A549 (cell line): ENCODE measurements around the gene TMEM167A.

ENCODE experiments used
- EP300 ChIP-seq, 2 experiments: fragments of >200 bp; sonication (Bioruptor Twin); formaldehyde crosslinking; IDR thresholded peaks; 2 replicates in 1 of 2; 3 replicates in 1 of 2; pipeline ENCODE4 v1.6.1; 2016 to 2017
- HEYL ChIP-seq: fragments of 250-450 bp; sonication (Bioruptor Pico); IDR thresholded peaks from 2 replicates; pipeline ENCODE4 v1.8.0; 2021; ENCODE audit warnings: mild to moderate bottlenecking, moderate library complexity
- KDM1A ChIP-seq: fragments of 200-600 bp; sonication (generic); IDR thresholded peaks from 2 replicates; pipeline ENCODE4 v1.6.1; 2016; ENCODE audit warnings: low read depth, mild to moderate bottlenecking
- KDM5A ChIP-seq: fragments of 200-600 bp; sonication (generic); IDR thresholded peaks from 2 replicates; pipeline ENCODE4 v1.6.1; 2016; ENCODE audit warnings: antibody characterized with exemption, mild to moderate bottlenecking
- POLR2A ChIP-seq: IDR thresholded peaks from 2 replicates; pipeline ENCODE4 v1.6.1; 2012; ENCODE audit warnings: mild to moderate bottlenecking, low read length
- RAD21 ChIP-seq, 2 experiments: fragments of >200 bp in 1 of 2; sonication (Bioruptor Twin) in 1 of 2; formaldehyde crosslinking in 1 of 2; IDR thresholded peaks in 1 of 2; conservative IDR thresholded peaks in 1 of 2; 2 replicates in 1 of 2; 3 replicates in 1 of 2; pipeline ENCODE4 v1.6.1; 2012 to 2018; ENCODE audit warnings: inconsistent platforms in 1 of 2
- RCOR1 ChIP-seq: fragments of 150-350 bp; IDR thresholded peaks from 2 replicates; pipeline ENCODE4 v1.6.1; 2014; ENCODE audit warnings: antibody characterized with exemption, low read length, low read depth
- TF ChIP-seq, protein P1 (sequence below): fragments of >200 bp; sonication (Bioruptor Twin); formaldehyde crosslinking; IDR thresholded peaks from 3 replicates; pipeline ENCODE4 v1.5.1; 2016
- TF ChIP-seq, protein P2 (sequence below): fragments of >200 bp; sonication (Bioruptor Twin); formaldehyde crosslinking; IDR thresholded peaks from 3 replicates; pipeline ENCODE4 v1.6.1; 2016

DNA sequence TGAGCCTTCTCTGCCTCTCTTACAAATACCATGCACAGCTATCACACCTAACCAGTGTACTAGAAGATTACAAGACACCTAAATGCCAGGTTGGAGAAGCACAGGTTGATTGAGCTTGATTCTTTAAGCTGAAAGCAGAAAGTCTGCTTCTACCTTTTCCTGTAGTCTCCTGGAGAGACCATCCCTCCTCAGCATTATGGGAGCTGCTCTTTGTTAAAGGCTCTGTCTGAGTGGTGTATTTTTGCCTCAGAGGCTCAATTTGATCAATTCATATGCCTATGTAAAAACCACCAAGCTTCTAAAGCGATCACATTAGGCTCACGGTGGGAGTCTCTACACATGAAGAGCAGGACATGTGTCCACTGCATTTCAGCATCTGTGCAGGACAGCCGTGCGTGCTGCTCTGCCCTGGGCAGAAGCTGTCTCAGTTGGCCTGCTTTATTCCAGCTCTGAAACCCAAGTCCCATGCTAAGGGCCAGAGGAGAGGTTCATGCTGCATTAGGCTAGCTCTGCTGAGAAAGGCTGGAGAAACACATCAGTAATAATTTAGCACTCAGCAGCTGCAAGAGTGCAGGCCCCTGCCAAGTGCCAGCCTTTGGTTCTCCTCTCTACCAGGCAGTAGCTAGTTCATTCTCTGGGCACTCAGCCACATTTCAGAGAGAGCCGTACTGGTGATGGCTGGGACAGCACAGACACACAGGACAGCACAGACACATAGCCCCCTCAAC, 41.7 kb downstream of the TMEM167A start:
- no peak for TF ChIP-seq RCOR1
- no peak for TF ChIP-seq KDM1A
- TF ChIP-seq, protein P1, sequence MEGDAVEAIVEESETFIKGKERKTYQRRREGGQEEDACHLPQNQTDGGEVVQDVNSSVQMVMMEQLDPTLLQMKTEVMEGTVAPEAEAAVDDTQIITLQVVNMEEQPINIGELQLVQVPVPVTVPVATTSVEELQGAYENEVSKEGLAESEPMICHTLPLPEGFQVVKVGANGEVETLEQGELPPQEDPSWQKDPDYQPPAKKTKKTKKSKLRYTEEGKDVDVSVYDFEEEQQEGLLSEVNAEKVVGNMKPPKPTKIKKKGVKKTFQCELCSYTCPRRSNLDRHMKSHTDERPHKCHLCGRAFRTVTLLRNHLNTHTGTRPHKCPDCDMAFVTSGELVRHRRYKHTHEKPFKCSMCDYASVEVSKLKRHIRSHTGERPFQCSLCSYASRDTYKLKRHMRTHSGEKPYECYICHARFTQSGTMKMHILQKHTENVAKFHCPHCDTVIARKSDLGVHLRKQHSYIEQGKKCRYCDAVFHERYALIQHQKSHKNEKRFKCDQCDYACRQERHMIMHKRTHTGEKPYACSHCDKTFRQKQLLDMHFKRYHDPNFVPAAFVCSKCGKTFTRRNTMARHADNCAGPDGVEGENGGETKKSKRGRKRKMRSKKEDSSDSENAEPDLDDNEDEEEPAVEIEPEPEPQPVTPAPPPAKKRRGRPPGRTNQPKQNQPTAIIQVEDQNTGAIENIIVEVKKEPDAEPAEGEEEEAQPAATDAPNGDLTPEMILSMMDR = no peak
- no peak for TF ChIP-seq EP300 (IDR thresholded peaks at IDR 0.05)
- no peak for TF ChIP-seq KDM5A
- no peak for TF ChIP-seq POLR2A
- TF ChIP-seq HEYL (CRISPR knock-in tag) = no peak
- TF ChIP-seq, protein P2, sequence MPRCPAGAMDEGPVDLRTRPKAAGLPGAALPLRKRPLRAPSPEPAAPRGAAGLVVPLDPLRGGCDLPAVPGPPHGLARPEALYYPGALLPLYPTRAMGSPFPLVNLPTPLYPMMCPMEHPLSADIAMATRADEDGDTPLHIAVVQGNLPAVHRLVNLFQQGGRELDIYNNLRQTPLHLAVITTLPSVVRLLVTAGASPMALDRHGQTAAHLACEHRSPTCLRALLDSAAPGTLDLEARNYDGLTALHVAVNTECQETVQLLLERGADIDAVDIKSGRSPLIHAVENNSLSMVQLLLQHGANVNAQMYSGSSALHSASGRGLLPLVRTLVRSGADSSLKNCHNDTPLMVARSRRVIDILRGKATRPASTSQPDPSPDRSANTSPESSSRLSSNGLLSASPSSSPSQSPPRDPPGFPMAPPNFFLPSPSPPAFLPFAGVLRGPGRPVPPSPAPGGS = no peak
- no peak for TF ChIP-seq RAD21 (conservative IDR thresholded peaks at IDR 0.05 in 1 of 2, IDR thresholded peaks at IDR 0.05 in 1 of 2)
